ENCODE measurements around the gene PNMA6E.

GRCh38 chrX:153442463-153442862, 41.3 kb upstream of the PNMA6E start:
- TF ChIP-seq POLR2AphosphoS5 (IDR thresholded peaks at IDR 0.05; ENCODE audit: low read depth, low read length) (no peak), POLR2A (IDR thresholded peaks at IDR 0.05; ENCODE audit: low read depth, low read length) (no peak)
